GM10248 (cell line): Measurements from ENCODE around the gene PRORP.

Source experiments
- CTCF ChIA-PET: fragments of 300-600 bp; sonication (Branson Sonifier 250); formaldehyde crosslinking; extraction: SDS; loops from one replicate; lab custom pipeline; 2021; ENCODE audit warnings: antibody characterized with exemption; lab: Yijun Ruan, JAX
- POLR2A ChIA-PET: fragments of 350-650 bp; sonication (Branson Sonifier 250); formaldehyde crosslinking; extraction: SDS; loops from one replicate; lab custom pipeline; 2020; ENCODE audit warnings: antibody characterized with exemption; lab: Yijun Ruan, JAX
- DNase-seq: peaks from one replicate; pipeline ENCODE4 v3.0.0; 2012; ENCODE audit errors: extremely low spot score
- TF ChIP-seq, protein P1 (sequence below): IDR thresholded peaks from 2 replicates; pipeline ENCODE4 v1.5.1; 2012; ENCODE audit warnings: mild to moderate bottlenecking, low read depth; ENCODE audit errors: extremely low read depth, missing control alignments, control extremely low read depth

Gene PRORP

GRCh38 chr14:35158951-35159653 lies 36.8 kb downstream of the PRORP start:
- DNase-seq, result no peak
- CTCF ChIA-PET, result interaction anchor here (1.2 to 8.1 kb wide), 4 partner anchors 8 to 262 kb away, joined by 3 to 82 read pairs (median 5); no protein-coding TSS in a partner anchor
- POLR2A ChIA-PET, result no interaction called here
- TF ChIP-seq, protein P1, sequence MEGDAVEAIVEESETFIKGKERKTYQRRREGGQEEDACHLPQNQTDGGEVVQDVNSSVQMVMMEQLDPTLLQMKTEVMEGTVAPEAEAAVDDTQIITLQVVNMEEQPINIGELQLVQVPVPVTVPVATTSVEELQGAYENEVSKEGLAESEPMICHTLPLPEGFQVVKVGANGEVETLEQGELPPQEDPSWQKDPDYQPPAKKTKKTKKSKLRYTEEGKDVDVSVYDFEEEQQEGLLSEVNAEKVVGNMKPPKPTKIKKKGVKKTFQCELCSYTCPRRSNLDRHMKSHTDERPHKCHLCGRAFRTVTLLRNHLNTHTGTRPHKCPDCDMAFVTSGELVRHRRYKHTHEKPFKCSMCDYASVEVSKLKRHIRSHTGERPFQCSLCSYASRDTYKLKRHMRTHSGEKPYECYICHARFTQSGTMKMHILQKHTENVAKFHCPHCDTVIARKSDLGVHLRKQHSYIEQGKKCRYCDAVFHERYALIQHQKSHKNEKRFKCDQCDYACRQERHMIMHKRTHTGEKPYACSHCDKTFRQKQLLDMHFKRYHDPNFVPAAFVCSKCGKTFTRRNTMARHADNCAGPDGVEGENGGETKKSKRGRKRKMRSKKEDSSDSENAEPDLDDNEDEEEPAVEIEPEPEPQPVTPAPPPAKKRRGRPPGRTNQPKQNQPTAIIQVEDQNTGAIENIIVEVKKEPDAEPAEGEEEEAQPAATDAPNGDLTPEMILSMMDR, result no peak

DNA sequence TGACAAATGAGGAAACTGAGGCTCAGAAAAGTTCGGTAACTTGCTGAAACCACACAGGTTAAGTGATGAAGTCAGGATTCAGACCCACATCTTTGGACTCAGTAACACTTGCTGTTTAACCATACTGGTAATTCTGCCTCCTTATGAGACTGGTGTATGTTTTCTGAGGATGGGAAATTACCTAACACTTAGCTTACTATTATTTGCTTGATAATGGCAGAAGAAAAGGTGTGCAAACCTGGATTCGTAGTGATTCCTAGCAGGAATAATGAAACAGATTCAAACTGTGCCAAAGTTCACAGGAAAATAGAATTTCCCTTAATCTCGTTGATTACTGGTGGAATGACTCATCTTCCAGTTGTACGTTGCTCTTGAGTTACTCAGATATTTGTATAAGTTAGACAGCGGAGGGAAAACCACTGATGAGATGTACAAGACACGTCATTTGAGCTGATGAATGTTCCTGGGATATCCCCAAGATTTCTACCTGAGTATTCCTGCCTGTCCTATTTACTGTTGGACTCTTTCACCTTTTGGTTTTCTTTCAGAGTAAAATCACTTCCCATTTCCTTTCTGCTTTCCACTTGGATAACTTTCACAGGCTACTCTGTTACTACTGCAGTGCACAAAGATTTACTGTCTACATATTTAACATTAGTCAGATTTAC lies 37.5 kb downstream of the PRORP start:
- no peak for DNase-seq
- TF ChIP-seq, protein P1, result no peak
- ChIA-PET CTCF (interaction anchor here (8.1 kb wide), 1 partner anchor 17 kb away, joined by 82 read pairs; no protein-coding TSS in a partner anchor), POLR2A (interaction anchor here (1.0 kb wide), 1 partner anchor 245 kb away, joined by 3 read pairs; the partner anchor contains the start of gene NFKBIA)

- DNase-seq, result no peak
- TF ChIP-seq, protein P1, result no peak
- ChIA-PET POLR2A (no interaction called here), CTCF (interaction anchor here (1.0 to 1.7 kb wide), 3 partner anchors 10 to 104 kb away, joined by 3 to 4 read pairs (median 3); no protein-coding TSS in a partner anchor)
Observed at GRCh38 chr14:35161231-35161630, 38.9 kb downstream of the PRORP start.

GRCh38 chr14:35163384-35163783 lies 41.0 kb downstream of the PRORP start:
- TF ChIP-seq, protein P1, result no peak
- POLR2A ChIA-PET, result no interaction called here
- DNase-seq, result no peak
- CTCF ChIA-PET, result interaction anchor here (1.2 to 1.5 kb wide), 3 partner anchors 9 to 22 kb away, joined by 3 to 5 read pairs (median 5); no protein-coding TSS in a partner anchor

GRCh38 chr14:35164849-35165248 lies 42.5 kb downstream of the PRORP start:
- no peak for DNase-seq
- POLR2A ChIA-PET, result no interaction called here
- CTCF ChIA-PET, result interaction anchor here (1.1 to 1.4 kb wide), 2 partner anchors 9 to 11 kb away, joined by 3 read pairs; no protein-coding TSS in a partner anchor
- TF ChIP-seq, protein P1, result no peak

DNA sequence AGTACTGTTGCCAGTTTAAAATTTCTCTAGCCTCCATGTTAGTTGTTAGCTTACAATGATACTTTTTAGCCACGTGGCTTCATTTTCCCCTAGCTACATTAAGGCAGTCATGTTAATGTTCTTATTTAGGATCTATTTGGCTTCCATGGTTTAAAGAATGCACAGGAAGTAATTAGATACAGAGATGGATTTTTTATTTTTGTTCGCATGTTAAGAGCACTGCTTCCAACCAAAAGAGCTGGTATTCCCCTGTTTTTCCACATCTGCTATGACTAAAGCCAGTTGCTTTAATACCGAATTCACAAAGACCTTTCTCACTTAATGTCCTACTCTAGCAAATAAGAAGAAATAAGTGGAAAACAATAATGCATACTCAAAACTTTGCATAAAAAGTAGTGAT lies 45.1 kb downstream of the PRORP start:
- DNase-seq, result no peak
- TF ChIP-seq, protein P1, result no peak
- CTCF ChIA-PET, result interaction anchor here (1.1 to 1.4 kb wide), 3 partner anchors 9 to 52 kb away, joined by 3 to 5 read pairs (median 3); no protein-coding TSS in a partner anchor
- POLR2A ChIA-PET, result interaction anchor here (0.5 kb wide), 1 partner anchor 171 kb away, joined by 3 read pairs; no protein-coding TSS in a partner anchor
